Measurements from ENCODE around the gene VPS39. TPM values are rescaled to one million over a fixed set of nuclear protein-coding genes. Genes with fewer than 3 reads are reported as not detected.

The VPS39 gene
- total RNA-seq, 1 donor from 2014 or later: 66.9 TPM

DNA sequence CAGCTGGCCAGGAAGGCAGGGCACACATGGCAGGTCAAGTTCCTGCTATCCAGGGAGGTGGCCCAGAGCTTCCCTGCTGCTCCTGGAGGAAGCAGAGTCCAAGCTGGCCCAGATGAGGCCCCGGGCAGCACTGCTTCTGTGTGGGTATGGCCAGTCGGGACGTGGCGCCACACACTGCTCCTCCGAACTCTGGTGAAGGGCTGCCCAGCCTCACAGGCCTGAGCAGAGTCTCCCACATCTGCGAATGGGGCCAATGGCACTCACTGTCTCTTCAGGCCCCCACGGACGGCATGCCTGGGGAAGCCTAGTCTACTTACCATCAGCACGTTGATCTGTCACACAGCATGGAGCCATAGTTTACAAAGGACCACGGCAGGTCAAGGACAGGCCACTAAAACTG, 49.2 kb downstream of the VPS39 start:
- H3K4me1 Mint-ChIP-seq: peaks cover 6% of the 10 kb centered on the region
- H3K79me2 ChIP-seq (ENCODE audit: low read depth): no peaks in the 10 kb centered on the region
- H3K27ac ChIP-seq: no peak overlapping the region
- H3K9me3 ChIP-seq (ENCODE audit: low read depth): no peaks in the 10 kb centered on the region
- no peaks in the 10 kb centered on the region for H3K9me3 Mint-ChIP-seq
- H3K27me3 ChIP-seq: no peaks in the 10 kb centered on the region
- H3K27me3 Mint-ChIP-seq (ENCODE audit: insufficient read depth, low read depth): peaks cover 4% of the 10 kb centered on the region
- H4K20me1 ChIP-seq (ENCODE audit: low read depth): no peaks in the 10 kb centered on the region
- H3K9ac ChIP-seq: no peak overlapping the region
- no peak for TF ChIP-seq EZH2phosphoT487 (IDR thresholded peaks at IDR 0.05)
- TF ChIP-seq EZH2 (IDR thresholded peaks at IDR 0.05): no peak
- TF ChIP-seq, protein P1, sequence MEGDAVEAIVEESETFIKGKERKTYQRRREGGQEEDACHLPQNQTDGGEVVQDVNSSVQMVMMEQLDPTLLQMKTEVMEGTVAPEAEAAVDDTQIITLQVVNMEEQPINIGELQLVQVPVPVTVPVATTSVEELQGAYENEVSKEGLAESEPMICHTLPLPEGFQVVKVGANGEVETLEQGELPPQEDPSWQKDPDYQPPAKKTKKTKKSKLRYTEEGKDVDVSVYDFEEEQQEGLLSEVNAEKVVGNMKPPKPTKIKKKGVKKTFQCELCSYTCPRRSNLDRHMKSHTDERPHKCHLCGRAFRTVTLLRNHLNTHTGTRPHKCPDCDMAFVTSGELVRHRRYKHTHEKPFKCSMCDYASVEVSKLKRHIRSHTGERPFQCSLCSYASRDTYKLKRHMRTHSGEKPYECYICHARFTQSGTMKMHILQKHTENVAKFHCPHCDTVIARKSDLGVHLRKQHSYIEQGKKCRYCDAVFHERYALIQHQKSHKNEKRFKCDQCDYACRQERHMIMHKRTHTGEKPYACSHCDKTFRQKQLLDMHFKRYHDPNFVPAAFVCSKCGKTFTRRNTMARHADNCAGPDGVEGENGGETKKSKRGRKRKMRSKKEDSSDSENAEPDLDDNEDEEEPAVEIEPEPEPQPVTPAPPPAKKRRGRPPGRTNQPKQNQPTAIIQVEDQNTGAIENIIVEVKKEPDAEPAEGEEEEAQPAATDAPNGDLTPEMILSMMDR (IDR thresholded peaks at IDR 0.05): no peak
- peaks cover 3% of the 10 kb centered on the region for H3K36me3 ChIP-seq
- H3K4me3 ChIP-seq: no peak overlapping the region
- no peaks in the 10 kb centered on the region for H3K4me1 ChIP-seq
- no peak for DNase-seq (ENCODE audit: low spot score)
- no peaks in the 10 kb centered on the region for H3F3A ChIP-seq (ENCODE audit: low read depth)
- H2AFZ ChIP-seq (replicated peaks): no peak overlapping the region
- H3K36me3 Mint-ChIP-seq: peaks cover 23% of the 10 kb centered on the region
- H3K4me3 Mint-ChIP-seq: no peak overlapping the region
- H3K27ac Mint-ChIP-seq: no peak overlapping the region
- H3K4me2 ChIP-seq: no peak overlapping the region

DNA sequence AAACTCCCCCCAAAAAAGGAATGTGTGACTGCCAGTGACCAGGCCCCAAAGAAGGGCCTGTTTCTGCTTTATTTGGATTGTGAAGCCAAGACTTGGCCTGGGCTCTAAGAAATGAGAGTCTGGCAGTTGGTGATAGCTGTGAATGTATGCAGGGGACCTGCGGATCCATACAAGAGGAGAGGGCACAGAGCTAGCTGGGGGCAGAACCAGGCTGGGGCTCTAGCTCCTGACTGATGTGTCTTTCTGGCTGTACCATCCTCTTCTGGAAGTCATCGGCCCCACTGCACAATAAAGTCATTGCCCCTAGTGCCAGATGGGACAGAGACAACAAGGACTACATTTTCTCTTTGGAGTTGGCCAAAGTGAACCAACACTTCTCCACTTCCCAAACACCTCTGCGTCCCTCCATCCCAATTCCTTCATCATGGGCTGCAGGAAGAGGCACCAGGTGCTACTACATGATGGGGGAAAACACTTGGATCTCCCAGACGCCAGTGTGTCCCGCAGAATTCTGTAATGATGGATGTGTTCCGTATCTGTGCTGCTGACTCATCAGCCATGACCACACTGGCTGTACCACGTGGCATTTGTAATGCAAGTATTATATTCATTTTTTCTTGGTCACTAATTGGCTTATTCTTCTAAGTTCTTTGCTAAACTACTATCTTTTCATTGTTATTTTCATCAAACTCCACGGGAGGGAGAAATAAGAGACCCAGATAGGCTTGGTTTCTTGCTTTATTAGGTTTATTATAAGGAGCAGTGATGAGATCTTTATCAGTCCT, 49.9 kb downstream of the VPS39 start:
- no peak overlapping the region for H3K4me2 ChIP-seq
- no peaks in the 10 kb centered on the region for H3K36me3 ChIP-seq

DNA sequence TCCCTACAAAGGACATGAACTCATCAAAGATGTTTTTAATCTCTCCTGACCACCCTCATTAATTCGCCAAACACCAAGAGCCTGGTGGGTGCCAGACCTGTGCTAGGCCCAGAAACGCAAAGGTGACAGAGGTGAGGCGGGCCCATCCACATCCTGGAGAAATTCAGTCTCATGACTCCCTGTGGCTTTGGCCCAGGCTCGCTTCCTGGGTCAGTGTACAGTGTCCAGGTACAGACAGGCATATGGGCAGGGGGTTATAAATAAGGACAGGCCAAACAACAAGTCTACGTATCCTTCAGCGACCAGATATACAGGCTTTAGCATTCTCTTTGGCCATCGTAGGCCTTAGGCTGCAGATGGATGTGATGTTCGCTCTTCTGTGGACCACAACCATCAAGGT, 50.7 kb downstream of the VPS39 start:
- Mint-ChIP-seq H3K4me1 (peaks cover 6% of the 10 kb centered on the region), H3K4me3 (no peak overlapping the region), H3K27ac (no peak overlapping the region), H3K9me3 (no peaks in the 10 kb centered on the region), H3K27me3 (ENCODE audit: insufficient read depth, low read depth) (peaks cover 7% of the 10 kb centered on the region), H3K36me3 (peaks cover 18% of the 10 kb centered on the region)
- Histone ChIP-seq H3K27ac (no peak overlapping the region), H2AFZ (replicated peaks) (no peak overlapping the region), H3K9ac (no peak overlapping the region), H4K20me1 (ENCODE audit: low read depth) (no peaks in the 10 kb centered on the region), H3K27me3 (no peaks in the 10 kb centered on the region), H3K9me3 (ENCODE audit: low read depth) (no peaks in the 10 kb centered on the region), H3K79me2 (ENCODE audit: low read depth) (no peaks in the 10 kb centered on the region), H3K4me2 (no peak overlapping the region), H3F3A (ENCODE audit: low read depth) (no peaks in the 10 kb centered on the region), H3K36me3 (no peaks in the 10 kb centered on the region), H3K4me1 (no peaks in the 10 kb centered on the region), H3K4me3 (no peak overlapping the region)
- DNase-seq (ENCODE audit: low spot score): no peak
- no peak for TF ChIP-seq EZH2 (IDR thresholded peaks at IDR 0.05)
- TF ChIP-seq EZH2phosphoT487 (IDR thresholded peaks at IDR 0.05): no peak
- TF ChIP-seq, protein P1 (IDR thresholded peaks at IDR 0.05): no peak

More for the DNA sequence above, 49.9 kb downstream of the VPS39 start:
- H3K4me1 Mint-ChIP-seq: peaks cover 6% of the 10 kb centered on the region
- H3K9me3 Mint-ChIP-seq: no peaks in the 10 kb centered on the region
- peaks cover 4% of the 10 kb centered on the region for H3K27me3 Mint-ChIP-seq (ENCODE audit: insufficient read depth, low read depth)
- Histone ChIP-seq H3F3A (ENCODE audit: low read depth) (no peaks in the 10 kb centered on the region), H3K4me3 (no peak overlapping the region), H4K20me1 (ENCODE audit: low read depth) (no peaks in the 10 kb centered on the region), H2AFZ (replicated peaks) (no peak overlapping the region), H3K27me3 (no peaks in the 10 kb centered on the region), H3K27ac (no peak overlapping the region), H3K4me1 (no peaks in the 10 kb centered on the region), H3K9me3 (ENCODE audit: low read depth) (no peaks in the 10 kb centered on the region), H3K79me2 (ENCODE audit: low read depth) (no peaks in the 10 kb centered on the region), H3K9ac (no peak overlapping the region)
- H3K36me3 Mint-ChIP-seq: peaks cover 23% of the 10 kb centered on the region
- TF ChIP-seq EZH2phosphoT487 (IDR thresholded peaks at IDR 0.05): no peak
- TF ChIP-seq EZH2 (IDR thresholded peaks at IDR 0.05): no peak
- TF ChIP-seq, protein P1 (IDR thresholded peaks at IDR 0.05): no peak
- no peak overlapping the region for H3K27ac Mint-ChIP-seq
- H3K4me3 Mint-ChIP-seq: no peak overlapping the region
- DNase-seq (ENCODE audit: low spot score): no peak
